Fibroblast of peridontal ligament (primary cell): ENCODE measurements around the gene KRTAP10-2.
"Not testable (repeated sequence)": the region's sequence is repeated elsewhere in the genome, so short reads cannot be mapped to it uniquely, and the experiment has no call there.

ENCODE experiments used
- DNase-seq: peaks from one replicate; pipeline ENCODE4 v3.0.0-alpha.2; 2010; ENCODE audit errors: extremely low read depth

The KRTAP10-2 gene

GRCh38 chr21:44567481-44568171 is 16.3 kb upstream of the KRTAP10-2 start:
- DNase-seq = no peak

- no peak for DNase-seq
Measured at GRCh38 chr21:44566403-44566802, 15.1 kb upstream of the KRTAP10-2 start.

- no peak for DNase-seq
Measured at GRCh38 chr21:44564886-44565598, 13.7 kb upstream of the KRTAP10-2 start.

- no peak for DNase-seq
Measured at GRCh38 chr21:44564099-44564498, 12.8 kb upstream of the KRTAP10-2 start.

- DNase-seq = no peak
Measured at GRCh38 chr21:44558695-44559094, 7.4 kb upstream of the KRTAP10-2 start, which contains the start of gene KRTAP10-3. Gene KRTAP10-3 (minus strand): TSS chr21:44558795. CDS start chr21:44558715, 80 bp downstream.

GRCh38 chr21:44558329-44558675 is 7.0 kb upstream of the KRTAP10-2 start:
- DNase-seq = not testable (repeated sequence)

- no peak for DNase-seq
Measured at GRCh38 chr21:44557491-44558328, 6.4 kb upstream of the KRTAP10-2 start.

GRCh38 chr21:44556879-44557278 is 5.6 kb upstream of the KRTAP10-2 start:
- no peak for DNase-seq

GRCh38 chr21:44555200-44555875 is 4.0 kb upstream of the KRTAP10-2 start:
- DNase-seq = no peak

GRCh38 chr21:44552681-44553080 is 1.4 kb upstream of the KRTAP10-2 start:
- no peak for DNase-seq

- DNase-seq = no peak
Measured at GRCh38 chr21:44552136-44552535, 831 bp upstream of the KRTAP10-2 start.

- DNase-seq = no peak
Measured at GRCh38 chr21:44550807-44551206, 498 bp downstream of the KRTAP10-2 start.

GRCh38 chr21:44550285-44550684 is 1.0 kb downstream of the KRTAP10-2 start:
- not testable (repeated sequence) for DNase-seq

GRCh38 chr21:44549525-44550211 is 1.6 kb downstream of the KRTAP10-2 start:
- DNase-seq = no peak

GRCh38 chr21:44548922-44549321 is 2.4 kb downstream of the KRTAP10-2 start:
- no peak for DNase-seq

- no peak for DNase-seq
Measured at GRCh38 chr21:44548381-44548780, 2.9 kb downstream of the KRTAP10-2 start.

- DNase-seq = no peak
Measured at GRCh38 chr21:44547656-44548331, 3.5 kb downstream of the KRTAP10-2 start.

GRCh38 chr21:44544566-44544965 is 6.7 kb downstream of the KRTAP10-2 start:
- DNase-seq = no peak

GRCh38 chr21:44542716-44543115 is 8.6 kb downstream of the KRTAP10-2 start:
- no peak for DNase-seq

GRCh38 chr21:44540741-44541288 is 10.5 kb downstream of the KRTAP10-2 start:
- DNase-seq = no peak
